H9 (cell line): ENCODE data around the gene CFAP299. TPM values are rescaled to one million over a fixed set of nuclear protein-coding genes. Genes with fewer than 3 reads are reported as not detected.

Experiments used
- DNase-seq: peaks from one replicate; pipeline ENCODE4 v3.0.0-alpha.2; 2017
- H2AFZ ChIP-seq: one replicate; pipeline ENCODE4 v1.6.1; 2013; ENCODE audit warnings: mild to moderate bottlenecking, low read length, control low read depth, moderate library complexity
- H2AK5ac ChIP-seq: 2 replicates; pipeline ENCODE4 v1.6.1; 2013; ENCODE audit warnings: low read length, control low read depth, mixed read lengths; ENCODE audit not compliant: insufficient read length
- H2BK120ac ChIP-seq: one replicate; pipeline ENCODE4 v1.6.1; 2013; ENCODE audit warnings: low read depth, mild to moderate bottlenecking, low read length, control low read depth, inconsistent platforms; ENCODE audit not compliant: poor library complexity, severe bottlenecking
- H2BK12ac ChIP-seq: 2 replicates; pipeline ENCODE4 v1.6.1; 2013; ENCODE audit warnings: low read length, control low read depth, mixed read lengths, low read depth; ENCODE audit not compliant: insufficient read length
- H2BK15ac ChIP-seq: 2 replicates; pipeline ENCODE4 v1.6.1; 2013; ENCODE audit warnings: low read depth, low read length, control low read depth
- H2BK20ac ChIP-seq: one replicate; pipeline ENCODE4 v1.6.1; 2013; ENCODE audit warnings: low read depth, mild to moderate bottlenecking, low read length, control low read depth, inconsistent platforms; ENCODE audit not compliant: poor library complexity, severe bottlenecking
- H2BK5ac ChIP-seq: 2 replicates; pipeline ENCODE4 v1.6.1; 2013; ENCODE audit warnings: low read length, control low read depth, mixed read lengths; ENCODE audit not compliant: insufficient read length
- H3K14ac ChIP-seq: 2 replicates; pipeline ENCODE4 v1.6.1; 2013; ENCODE audit warnings: low read length, control low read depth; ENCODE audit not compliant: insufficient read depth
- H3K18ac ChIP-seq: 2 replicates; pipeline ENCODE4 v1.6.1; 2013; ENCODE audit warnings: low read depth, mild to moderate bottlenecking, mixed read lengths, low read length, control low read depth; ENCODE audit not compliant: insufficient read length
- H3K23ac ChIP-seq: 2 replicates; pipeline ENCODE4 v1.6.1; 2013; ENCODE audit warnings: low read length, control low read depth, mixed read lengths, low read depth; ENCODE audit not compliant: insufficient read length
- H3K23me2 ChIP-seq: 2 replicates; pipeline ENCODE4 v1.6.1; 2013; ENCODE audit warnings: low read depth, mild to moderate bottlenecking, mixed read lengths, low read length, control low read depth; ENCODE audit not compliant: insufficient read length, poor library complexity, severe bottlenecking
- H3K27ac ChIP-seq: 2 replicates; pipeline ENCODE4 v1.5.1; 2013; ENCODE audit warnings: low read length, control low read depth, mixed read lengths, low read depth; ENCODE audit not compliant: insufficient read length
- H3K27me3 ChIP-seq: 2 replicates; pipeline ENCODE4 v1.6.1; 2013; ENCODE audit warnings: low read length, control low read depth, inconsistent platforms; ENCODE audit not compliant: insufficient read depth
- H3K4ac ChIP-seq: 2 replicates; pipeline ENCODE4 v1.6.1; 2013; ENCODE audit warnings: low read depth, mild to moderate bottlenecking, control low read depth, inconsistent platforms, low read length, moderate library complexity
- H3K4me1 ChIP-seq: 2 replicates; pipeline ENCODE4 v1.6.1; 2013; ENCODE audit warnings: low read length, control low read depth, inconsistent platforms; ENCODE audit not compliant: insufficient read depth
- H3K4me2 ChIP-seq: 2 replicates; pipeline ENCODE4 v1.6.1; 2013; ENCODE audit warnings: low read length, control low read depth, mixed read lengths; ENCODE audit not compliant: insufficient read length, insufficient read depth
- H3K56ac ChIP-seq: 2 replicates; pipeline ENCODE4 v1.6.1; 2013; ENCODE audit warnings: low read depth, mild to moderate bottlenecking, mixed read lengths, low read length, control low read depth; ENCODE audit not compliant: insufficient read length
- H3K79me1 ChIP-seq: 2 replicates; pipeline ENCODE4 v1.6.1; 2013; ENCODE audit warnings: low read depth, mild to moderate bottlenecking, moderate library complexity, low read length, control low read depth, inconsistent platforms; ENCODE audit not compliant: insufficient read depth, poor library complexity, severe bottlenecking
- H3K79me2 ChIP-seq: 2 replicates; pipeline ENCODE4 v1.6.1; 2013; ENCODE audit warnings: low read length, control low read depth, inconsistent platforms; ENCODE audit not compliant: insufficient read depth
- H3K9ac ChIP-seq: 2 replicates; pipeline ENCODE4 v1.6.1; 2013; ENCODE audit warnings: low read length, control low read depth, mixed read lengths; ENCODE audit not compliant: insufficient read length; ENCODE audit errors: extremely low read depth
- H3K9me3 ChIP-seq: one replicate; pipeline ENCODE4 v1.6.1; 2013; ENCODE audit warnings: low read depth, low read length, inconsistent platforms; ENCODE audit not compliant: control insufficient read depth
- H3T11ph ChIP-seq: one replicate; pipeline ENCODE4 v1.6.1; 2013; ENCODE audit warnings: mild to moderate bottlenecking, low read length, control low read depth, inconsistent platforms
- H4K20me1 ChIP-seq: one replicate; pipeline ENCODE4 v1.6.1; 2013; ENCODE audit not compliant: control insufficient read depth, insufficient read length, insufficient read depth
- H4K5ac ChIP-seq: 2 replicates; pipeline ENCODE4 v1.6.1; 2013; ENCODE audit warnings: low read depth, mild to moderate bottlenecking, mixed read lengths, low read length, control low read depth; ENCODE audit not compliant: insufficient read length
- H4K8ac ChIP-seq: replicated peaks from 2 replicates; pipeline ENCODE4 v1.6.1; 2013; ENCODE audit warnings: low read length, control low read depth, mixed read lengths, low read depth; ENCODE audit not compliant: insufficient read length
- H4K91ac ChIP-seq: 2 replicates; pipeline ENCODE4 v1.6.1; 2013; ENCODE audit warnings: low read depth, mild to moderate bottlenecking, moderate library complexity, mixed read lengths, low read length, control low read depth; ENCODE audit not compliant: insufficient read length
- H3K27ac Mint-ChIP-seq, 3 experiments: 2 replicates in 2 of 3; 3 replicates in 1 of 3; pipeline ENCODE4 v1.8.0; 2020 to 2021; ENCODE audit warnings: mixed read lengths in 3 of 3, mild to moderate bottlenecking in 1 of 3, moderate library complexity in 1 of 3
- H3K27me3 Mint-ChIP-seq: 2 replicates; pipeline ENCODE4 v1.8.0; 2021; ENCODE audit warnings: low read depth, mild to moderate bottlenecking, moderate library complexity, mixed read lengths
- H3K36me3 Mint-ChIP-seq, 3 experiments: 2 replicates in 2 of 3; 3 replicates in 1 of 3; pipeline ENCODE4 v1.8.0; 2020 to 2021; ENCODE audit warnings: low read depth in 3 of 3, mixed read lengths in 3 of 3; ENCODE audit not compliant: insufficient read depth in 1 of 3
- H3K4me1 Mint-ChIP-seq, 2 experiments: 2 replicates each; pipeline ENCODE4 v1.8.0; 2020; ENCODE audit warnings: mixed read lengths in 2 of 2
- H3K4me3 Mint-ChIP-seq, 2 experiments: 2 replicates in 1 of 2; 3 replicates in 1 of 2; pipeline ENCODE4 v1.8.0; 2020 to 2021; ENCODE audit warnings: mild to moderate bottlenecking in 2 of 2, mixed read lengths in 2 of 2, moderate library complexity in 1 of 2
- H3K9me3 Mint-ChIP-seq, 2 experiments: 2 replicates in 1 of 2; 3 replicates in 1 of 2; pipeline ENCODE4 v1.8.0; 2020; ENCODE audit warnings: mild to moderate bottlenecking in 2 of 2, mixed read lengths in 2 of 2, moderate library complexity in 1 of 2
- WGBS: extraction: QIAGEN DNeasy Blood & Tissue Kit; methylation state at CpG from one replicate; pipeline ENCODE4 v1.1.7; 2013; ENCODE audit warnings: missing lambda C conversion rate, low lambda C conversion rate, mixed read lengths; ENCODE audit not compliant: insufficient read length; ENCODE audit errors: extremely low coverage; 5-methylcytosine and 5-hydroxymethylcytosine counted together
- total RNA-seq: library from RNA; stranded (reverse); gene quantifications from 2 replicates; pipeline ENCODE4 v1.2.1, GENCODE V29; 2021
- TF ChIP-seq, protein P1 (sequence below): fragments of 200-600 bp; sonication (generic); conservative IDR thresholded peaks from 3 replicates; pipeline ENCODE4 v1.8.0; 2021; ENCODE audit warnings: antibody characterized with exemption, mild to moderate bottlenecking

CFAP299 gene
- total RNA-seq, 1 experiment from 2014 or later = not detected

DNA sequence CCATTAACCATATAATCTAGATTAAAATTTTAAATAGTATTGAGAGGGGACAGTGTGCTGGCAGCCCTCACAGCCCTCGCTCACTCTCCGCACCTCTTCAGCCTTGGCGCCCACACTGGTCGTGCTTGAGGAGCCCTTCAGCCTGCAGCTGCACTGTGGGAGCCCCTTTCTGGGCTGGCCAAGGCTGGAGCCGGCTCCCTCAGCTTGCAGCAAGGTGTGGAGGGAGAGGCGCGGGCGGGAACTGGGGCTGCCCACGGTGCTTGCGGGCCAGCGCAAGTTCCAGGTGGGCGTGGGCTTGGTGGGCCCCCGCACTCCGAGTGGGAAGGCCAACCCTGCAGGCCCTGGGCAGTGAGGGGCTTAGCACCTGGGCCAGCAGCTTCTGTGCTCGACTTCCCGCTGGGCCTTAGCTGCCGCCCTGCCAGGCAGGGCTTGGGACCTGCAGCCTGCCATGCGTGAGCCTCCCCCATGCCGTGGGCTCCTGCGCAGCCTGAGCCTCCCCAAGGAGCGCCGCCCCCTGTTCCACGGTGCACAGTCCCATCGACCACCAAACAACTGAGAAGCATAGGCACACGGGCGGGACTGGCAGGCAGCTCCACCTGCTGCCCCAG lies 32.8 kb upstream of the CFAP299 start:
- no peak overlapping the region for H2AFZ ChIP-seq
- no peaks in the 10 kb centered on the region for H3K79me2 ChIP-seq
- no peak overlapping the region for H4K5ac ChIP-seq
- no peak for DNase-seq
- H4K20me1 ChIP-seq = no peaks in the 10 kb centered on the region
- no peak overlapping the region for H2BK5ac ChIP-seq
- Mint-ChIP-seq H3K9me3 (peaks cover 5 to 6% of the 10 kb centered on the region in 2 experiments; a peak in 2 of 5 replicates), H3K4me3 (no peak overlapping the region), H3K27me3 (peaks cover 1% of the 10 kb centered on the region; the same call in 1 of the 2 replicates), H3K27ac (no peak overlapping the region), H3K36me3 (peaks cover 0 to 12% (median 0%) of the 10 kb centered on the region in 3 experiments; a peak in 1 of 7 replicates), H3K4me1 (peaks cover 13 to 16% of the 10 kb centered on the region in 2 experiments)
- H3K4me2 ChIP-seq = no peak overlapping the region
- no peak overlapping the region for H3K4ac ChIP-seq
- no peaks in the 10 kb centered on the region for H3K27me3 ChIP-seq
- no CpG with 5 or more reads among the region's 26 CpGs for WGBS
- H3K23ac ChIP-seq = no peak overlapping the region
- H3K27ac ChIP-seq = no peak overlapping the region
- H2AK5ac ChIP-seq = no peak overlapping the region
- H3K9ac ChIP-seq = no peak overlapping the region
- H3K23me2 ChIP-seq = no peaks in the 10 kb centered on the region
- no peaks in the 10 kb centered on the region for H3K9me3 ChIP-seq
- no peak overlapping the region for H2BK120ac ChIP-seq
- no peaks in the 10 kb centered on the region for H3K4me1 ChIP-seq
- no peak overlapping the region for H2BK20ac ChIP-seq
- no peak overlapping the region for H3K56ac ChIP-seq
- H2BK12ac ChIP-seq = no peak overlapping the region
- H2BK15ac ChIP-seq = no peak overlapping the region
- H3K14ac ChIP-seq = no peak overlapping the region
- TF ChIP-seq, protein P1, sequence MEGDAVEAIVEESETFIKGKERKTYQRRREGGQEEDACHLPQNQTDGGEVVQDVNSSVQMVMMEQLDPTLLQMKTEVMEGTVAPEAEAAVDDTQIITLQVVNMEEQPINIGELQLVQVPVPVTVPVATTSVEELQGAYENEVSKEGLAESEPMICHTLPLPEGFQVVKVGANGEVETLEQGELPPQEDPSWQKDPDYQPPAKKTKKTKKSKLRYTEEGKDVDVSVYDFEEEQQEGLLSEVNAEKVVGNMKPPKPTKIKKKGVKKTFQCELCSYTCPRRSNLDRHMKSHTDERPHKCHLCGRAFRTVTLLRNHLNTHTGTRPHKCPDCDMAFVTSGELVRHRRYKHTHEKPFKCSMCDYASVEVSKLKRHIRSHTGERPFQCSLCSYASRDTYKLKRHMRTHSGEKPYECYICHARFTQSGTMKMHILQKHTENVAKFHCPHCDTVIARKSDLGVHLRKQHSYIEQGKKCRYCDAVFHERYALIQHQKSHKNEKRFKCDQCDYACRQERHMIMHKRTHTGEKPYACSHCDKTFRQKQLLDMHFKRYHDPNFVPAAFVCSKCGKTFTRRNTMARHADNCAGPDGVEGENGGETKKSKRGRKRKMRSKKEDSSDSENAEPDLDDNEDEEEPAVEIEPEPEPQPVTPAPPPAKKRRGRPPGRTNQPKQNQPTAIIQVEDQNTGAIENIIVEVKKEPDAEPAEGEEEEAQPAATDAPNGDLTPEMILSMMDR = no peak
- no peak overlapping the region for H3K18ac ChIP-seq
- no peak overlapping the region for H4K91ac ChIP-seq
- H4K8ac ChIP-seq = no peak overlapping the region
- H3K79me1 ChIP-seq = no peaks in the 10 kb centered on the region
- no peak overlapping the region for H3T11ph ChIP-seq
